Neural progenitor cell (in vitro differentiated cells): Measurements from ENCODE around the gene SPECC1L. TPM values are rescaled to one million over a fixed set of nuclear protein-coding genes. Genes with fewer than 3 reads are reported as not detected.

Experiments
- DNase-seq: peaks from one replicate; pipeline ENCODE4 v3.0.0-alpha.2; 2016; ENCODE audit warnings: low spot score
- H2AFZ ChIP-seq: fragments of 200-600 bp; sonication (generic); replicated peaks from 2 replicates; pipeline ENCODE4 v1.6.1; 2016; ENCODE audit warnings: antibody characterized with exemption
- H3F3A ChIP-seq: fragments of 200-600 bp; sonication (generic); 2 replicates; pipeline ENCODE4 v1.6.1; 2016; ENCODE audit warnings: antibody characterized with exemption, low read depth
- H3K27ac ChIP-seq: fragments of 200-600 bp; sonication (generic); 2 replicates; pipeline ENCODE4 v1.5.1; 2016; ENCODE audit warnings: mild to moderate bottlenecking
- H3K27me3 ChIP-seq: fragments of 200-600 bp; sonication (generic); 2 replicates; pipeline ENCODE4 v1.6.1; 2016; ENCODE audit warnings: mild to moderate bottlenecking, moderate library complexity
- H3K36me3 ChIP-seq: fragments of 200-600 bp; sonication (generic); 2 replicates; pipeline ENCODE4 v1.5.1; 2016
- H3K4me1 ChIP-seq: fragments of 200-600 bp; sonication (generic); 2 replicates; pipeline ENCODE4 v1.6.1; 2016; ENCODE audit warnings: mixed run types
- H3K4me2 ChIP-seq: fragments of 200-600 bp; sonication (generic); 2 replicates; pipeline ENCODE4 v1.6.1; 2016
- H3K4me3 ChIP-seq: fragments of 200-600 bp; sonication (generic); 2 replicates; pipeline ENCODE4 v1.5.1; 2016
- H3K79me2 ChIP-seq: fragments of 200-600 bp; sonication (generic); 2 replicates; pipeline ENCODE4 v1.6.1; 2016; ENCODE audit warnings: low read depth
- H3K9ac ChIP-seq: fragments of 200-600 bp; sonication (generic); 2 replicates; pipeline ENCODE4 v1.6.1; 2016
- H3K9me3 ChIP-seq: fragments of 200-600 bp; sonication (generic); 2 replicates; pipeline ENCODE4 v1.5.1; 2016; ENCODE audit warnings: low read depth
- H4K20me1 ChIP-seq: fragments of 200-600 bp; sonication (generic); 2 replicates; pipeline ENCODE4 v1.6.1; 2016; ENCODE audit warnings: low read depth
- H3K27ac Mint-ChIP-seq: 3 replicates; pipeline ENCODE4 v1.8.0; 2021; ENCODE audit warnings: mixed read lengths
- H3K27me3 Mint-ChIP-seq: 2 replicates; pipeline ENCODE4 v1.8.0; 2022; ENCODE audit warnings: low read depth, mild to moderate bottlenecking, inconsistent platforms, moderate library complexity, mixed read lengths; ENCODE audit not compliant: insufficient read depth
- H3K36me3 Mint-ChIP-seq: 3 replicates; pipeline ENCODE4 v1.8.0; 2021; ENCODE audit warnings: mixed read lengths
- H3K4me1 Mint-ChIP-seq: 3 replicates; pipeline ENCODE4 v1.8.0; 2021; ENCODE audit warnings: mixed read lengths
- H3K4me3 Mint-ChIP-seq: 3 replicates; pipeline ENCODE4 v1.8.0; 2021; ENCODE audit warnings: mild to moderate bottlenecking, moderate library complexity, mixed read lengths
- H3K9me3 Mint-ChIP-seq: 3 replicates; pipeline ENCODE4 v1.8.0; 2020; ENCODE audit warnings: mixed read lengths
- EZH2 ChIP-seq: fragments of 200-600 bp; sonication (generic); IDR thresholded peaks from 2 replicates; pipeline ENCODE4 v1.6.1; 2017; ENCODE audit warnings: antibody characterized with exemption, mild to moderate bottlenecking, moderate library complexity
- EZH2phosphoT487 ChIP-seq: fragments of 200-600 bp; sonication (generic); IDR thresholded peaks from 2 replicates; pipeline ENCODE4 v1.6.1; 2017; ENCODE audit warnings: antibody characterized with exemption
- total RNA-seq: library from RNA; depleted of rRNA; stranded (reverse); fragments of >200 nt; gene quantifications from 2 replicates; pipeline ENCODE4 v1.2.3, GENCODE V29; 2015; ENCODE audit warnings: low replicate concordance
- TF ChIP-seq, protein P1 (sequence below): fragments of 200-600 bp; sonication (generic); IDR thresholded peaks from 2 replicates; pipeline ENCODE4 v1.5.1; 2017; ENCODE audit warnings: antibody characterized with exemption, mild to moderate bottlenecking

The SPECC1L gene
- total RNA-seq, 1 donor from 2014 or later: 48.9 TPM

DNA sequence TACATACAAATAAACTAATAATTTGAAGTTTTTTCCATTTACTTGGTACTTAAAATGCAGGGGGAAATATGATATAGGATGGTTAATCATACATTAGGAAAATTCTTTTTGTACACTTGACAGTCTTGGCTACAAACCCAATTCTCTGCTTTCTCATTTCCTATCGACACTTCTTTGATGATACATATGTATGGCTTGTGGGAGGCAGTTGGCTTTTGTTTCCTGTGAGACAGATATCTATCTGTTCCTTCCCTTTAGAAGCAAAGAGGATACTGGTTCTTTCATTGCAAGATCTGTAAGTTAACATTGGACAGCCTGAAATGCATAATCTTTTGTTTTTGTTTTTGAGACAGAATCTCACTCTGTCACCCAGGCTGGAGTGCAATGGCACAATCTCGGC, 108.9 kb downstream of the SPECC1L start:
- H3K4me1 Mint-ChIP-seq: no peaks in the 10 kb centered on the region
- no peaks in the 10 kb centered on the region for H4K20me1 ChIP-seq
- no peaks in the 10 kb centered on the region for H3K4me1 ChIP-seq
- H3K27ac Mint-ChIP-seq: no peak overlapping the region
- DNase-seq: no peak
- H3K79me2 ChIP-seq: no peaks in the 10 kb centered on the region
- H3K9ac ChIP-seq: no peak overlapping the region
- no peak for TF ChIP-seq EZH2
- TF ChIP-seq, protein P1, sequence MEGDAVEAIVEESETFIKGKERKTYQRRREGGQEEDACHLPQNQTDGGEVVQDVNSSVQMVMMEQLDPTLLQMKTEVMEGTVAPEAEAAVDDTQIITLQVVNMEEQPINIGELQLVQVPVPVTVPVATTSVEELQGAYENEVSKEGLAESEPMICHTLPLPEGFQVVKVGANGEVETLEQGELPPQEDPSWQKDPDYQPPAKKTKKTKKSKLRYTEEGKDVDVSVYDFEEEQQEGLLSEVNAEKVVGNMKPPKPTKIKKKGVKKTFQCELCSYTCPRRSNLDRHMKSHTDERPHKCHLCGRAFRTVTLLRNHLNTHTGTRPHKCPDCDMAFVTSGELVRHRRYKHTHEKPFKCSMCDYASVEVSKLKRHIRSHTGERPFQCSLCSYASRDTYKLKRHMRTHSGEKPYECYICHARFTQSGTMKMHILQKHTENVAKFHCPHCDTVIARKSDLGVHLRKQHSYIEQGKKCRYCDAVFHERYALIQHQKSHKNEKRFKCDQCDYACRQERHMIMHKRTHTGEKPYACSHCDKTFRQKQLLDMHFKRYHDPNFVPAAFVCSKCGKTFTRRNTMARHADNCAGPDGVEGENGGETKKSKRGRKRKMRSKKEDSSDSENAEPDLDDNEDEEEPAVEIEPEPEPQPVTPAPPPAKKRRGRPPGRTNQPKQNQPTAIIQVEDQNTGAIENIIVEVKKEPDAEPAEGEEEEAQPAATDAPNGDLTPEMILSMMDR: no peak
- no peak for TF ChIP-seq EZH2phosphoT487
- H3K9me3 Mint-ChIP-seq: peaks cover 2% of the 10 kb centered on the region
- H3K27me3 ChIP-seq: no peaks in the 10 kb centered on the region
- no peak overlapping the region for H2AFZ ChIP-seq
- no peak overlapping the region for H3K4me3 Mint-ChIP-seq
- peaks cover 18% of the 10 kb centered on the region for H3K36me3 ChIP-seq
- H3K27ac ChIP-seq: no peak overlapping the region
- H3K4me3 ChIP-seq: no peak overlapping the region
- no peaks in the 10 kb centered on the region for H3F3A ChIP-seq
- H3K9me3 ChIP-seq: no peaks in the 10 kb centered on the region
- H3K36me3 Mint-ChIP-seq: peaks cover 50% of the 10 kb centered on the region
- no peaks in the 10 kb centered on the region for H3K27me3 Mint-ChIP-seq
- no peak overlapping the region for H3K4me2 ChIP-seq

DNA sequence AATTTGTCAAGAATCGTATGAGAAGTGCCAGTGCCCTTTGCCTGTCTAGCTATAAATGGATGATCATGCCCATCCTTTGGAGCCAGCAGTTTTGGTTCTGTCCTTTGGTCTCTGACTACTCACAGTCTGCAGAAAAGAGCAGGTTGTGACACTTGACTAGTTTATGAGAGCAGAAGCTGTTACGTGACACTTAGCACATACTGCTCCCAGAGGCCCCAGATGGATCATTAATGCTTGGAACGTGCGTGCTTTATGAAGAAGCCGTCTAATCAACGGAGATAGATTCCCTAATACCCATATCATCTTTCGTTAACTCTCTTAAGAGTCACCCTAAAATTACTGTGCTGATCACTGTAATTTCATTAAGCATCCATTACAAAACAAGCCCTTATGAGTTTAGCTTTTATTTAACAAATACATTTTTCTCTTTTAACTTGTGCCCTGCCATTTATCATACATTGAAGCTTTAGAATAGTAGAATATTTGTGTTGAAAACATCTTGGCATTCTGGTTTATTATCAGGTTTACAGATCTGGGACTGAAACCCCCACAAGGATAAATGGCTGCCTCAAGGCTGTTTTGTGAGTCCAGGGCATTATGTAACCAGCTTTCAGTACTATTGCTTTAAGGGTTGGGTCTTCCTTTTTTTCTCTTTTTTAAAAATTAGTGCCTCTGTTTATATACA, 109.7 kb downstream of the SPECC1L start:
- no peak overlapping the region for H3K27ac ChIP-seq
- H3K79me2 ChIP-seq: no peaks in the 10 kb centered on the region
- no peaks in the 10 kb centered on the region for H4K20me1 ChIP-seq
- no peaks in the 10 kb centered on the region for H3K27me3 ChIP-seq
- H3K4me1 ChIP-seq: no peaks in the 10 kb centered on the region
- peaks cover 42% of the 10 kb centered on the region for H3K36me3 Mint-ChIP-seq
- TF ChIP-seq, protein P1: no peak
- TF ChIP-seq EZH2phosphoT487 (no peak), EZH2 (no peak)
- H3K27ac Mint-ChIP-seq: no peak overlapping the region
- no peaks in the 10 kb centered on the region for H3F3A ChIP-seq
- H3K4me2 ChIP-seq: no peak overlapping the region
- H3K4me3 Mint-ChIP-seq: no peak overlapping the region
- no peaks in the 10 kb centered on the region for H3K4me1 Mint-ChIP-seq
- H3K27me3 Mint-ChIP-seq: no peaks in the 10 kb centered on the region
- H3K36me3 ChIP-seq: peaks cover 10% of the 10 kb centered on the region
- no peaks in the 10 kb centered on the region for H3K9me3 ChIP-seq
- no peak overlapping the region for H3K9ac ChIP-seq
- DNase-seq: no peak
- no peaks in the 10 kb centered on the region for H3K9me3 Mint-ChIP-seq
- no peak overlapping the region for H2AFZ ChIP-seq
- no peak overlapping the region for H3K4me3 ChIP-seq

DNA sequence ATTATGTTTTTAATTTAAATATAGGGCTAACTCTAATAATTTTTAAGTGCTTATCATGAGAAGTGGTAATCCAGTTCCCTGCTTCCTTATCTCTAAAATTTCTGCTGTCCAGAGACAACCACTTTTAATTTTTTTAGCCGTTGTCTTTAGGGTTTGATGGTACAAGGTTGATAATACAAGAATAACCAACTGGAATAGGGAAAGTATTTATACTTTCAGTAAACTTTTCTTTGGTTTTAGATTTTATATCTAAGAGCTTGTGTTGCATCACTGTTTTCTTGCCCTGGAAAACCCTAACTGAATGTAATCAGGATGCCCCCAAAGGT, 110.2 kb downstream of the SPECC1L start:
- H3K9me3 ChIP-seq: no peaks in the 10 kb centered on the region
- H3K4me2 ChIP-seq: no peak overlapping the region
- H3K9ac ChIP-seq: no peak overlapping the region
- H3K36me3 ChIP-seq: peaks cover 7% of the 10 kb centered on the region
- H3K27me3 ChIP-seq: no peaks in the 10 kb centered on the region
- H4K20me1 ChIP-seq: no peaks in the 10 kb centered on the region
- no peak overlapping the region for H3K27ac ChIP-seq
- H3K4me3 Mint-ChIP-seq: no peak overlapping the region
- H3K9me3 Mint-ChIP-seq: no peaks in the 10 kb centered on the region
- no peaks in the 10 kb centered on the region for H3K4me1 Mint-ChIP-seq
- H2AFZ ChIP-seq: no peak overlapping the region
- no peak for TF ChIP-seq EZH2phosphoT487
- TF ChIP-seq, protein P1: no peak
- TF ChIP-seq EZH2: no peak
- H3K27ac Mint-ChIP-seq: no peak overlapping the region
- H3K27me3 Mint-ChIP-seq: no peaks in the 10 kb centered on the region
- no peak for DNase-seq
- no peaks in the 10 kb centered on the region for H3K79me2 ChIP-seq
- peaks cover 40% of the 10 kb centered on the region for H3K36me3 Mint-ChIP-seq
- no peak overlapping the region for H3K4me3 ChIP-seq
- no peaks in the 10 kb centered on the region for H3F3A ChIP-seq
- H3K4me1 ChIP-seq: no peaks in the 10 kb centered on the region
